ENCODE measurements around the gene ZC3H12D. TPM values are rescaled to one million over a fixed set of nuclear protein-coding genes. Genes with fewer than 3 reads are reported as not detected.

Gene ZC3H12D
- total and polyA plus RNA-seq, 2 of the 8 experiments (the other 6 are each of a cell fraction or from before 2014, with no cell fraction given), result 0.05 to 0.07 TPM

- TF ChIP-seq RAD21 (IDR thresholded peaks at IDR 0.05 in 1 of 2, conservative IDR thresholded peaks at IDR 0.05 in 1 of 2; ENCODE audit: low read depth in 2 of 2, low read length in 2 of 2), result no peak
These were observed 65.0 kb downstream of the ZC3H12D start (continued) for GRCh38 chr6:149419696-149420404.
